Stimulated activated CD8-positive, alpha-beta memory T cell treated with anti-CD3 and anti-CD28 coated beads, Interleukin-12 subunit alpha, Interleukin-12 subunit beta, amount 100 ng/mL, for 24 hours (primary cell): ENCODE data around the gene CCN2.

Experiments used
- DNase-seq: peaks from one replicate; pipeline ENCODE4 v3.0.0-alpha.2; 2020; ENCODE audit errors: extremely low read depth

The CCN2 gene

GRCh38 chr6:131950767-131951575, at the start of gene CCN2:
CCN2 (minus strand) TSS chr6:131951372; CDS start chr6:131951172, 200 bp downstream.
- DNase-seq = no peak

GRCh38 chr6:132000296-132000695, 49.1 kb upstream of the CCN2 start:
- no peak for DNase-seq

GRCh38 chr6:131999545-132000146, 48.5 kb upstream of the CCN2 start:
- no peak for DNase-seq

- no peak for DNase-seq
Observed at GRCh38 chr6:131998255-131998982, 47.2 kb upstream of the CCN2 start.

GRCh38 chr6:131997429-131998153, 46.4 kb upstream of the CCN2 start:
- no peak for DNase-seq

- DNase-seq = no peak
Observed at GRCh38 chr6:131995917-131996316, 44.7 kb upstream of the CCN2 start.

- DNase-seq = no peak
Observed at GRCh38 chr6:131992557-131992956, 41.4 kb upstream of the CCN2 start.

- no peak for DNase-seq
Observed at GRCh38 chr6:131989036-131989435, 37.9 kb upstream of the CCN2 start.

GRCh38 chr6:131982740-131983259, 31.6 kb upstream of the CCN2 start:
- no peak for DNase-seq

- no peak for DNase-seq
Observed at GRCh38 chr6:131981624-131981978, 30.4 kb upstream of the CCN2 start.

GRCh38 chr6:131980791-131981623, 29.8 kb upstream of the CCN2 start:
- no peak for DNase-seq

- DNase-seq = no peak
Observed at GRCh38 chr6:131980338-131980790, 29.2 kb upstream of the CCN2 start.

GRCh38 chr6:131979515-131980337, 28.6 kb upstream of the CCN2 start:
- no peak for DNase-seq

GRCh38 chr6:131978522-131978921, 27.4 kb upstream of the CCN2 start:
- DNase-seq = no peak

- DNase-seq = no peak
Observed at GRCh38 chr6:131976545-131977061, 25.4 kb upstream of the CCN2 start.

- DNase-seq = no peak
Observed at GRCh38 chr6:131972741-131973140, 21.6 kb upstream of the CCN2 start.

GRCh38 chr6:131970076-131970859, 19.1 kb upstream of the CCN2 start:
- DNase-seq = no peak

- DNase-seq = no peak
Observed at GRCh38 chr6:131968656-131969055, 17.5 kb upstream of the CCN2 start.

- no peak for DNase-seq
Observed at GRCh38 chr6:131967948-131968347, 16.8 kb upstream of the CCN2 start.
